H1 (cell line): ENCODE results near the gene RAD18. TPM values are rescaled to one million over a fixed set of nuclear protein-coding genes. Genes with fewer than 3 reads are reported as not detected.

ENCODE experiments used
- CTCF ChIA-PET: fragments of 300-600 bp; sonication (Branson Sonifier 250); formaldehyde crosslinking; loops from one replicate; lab custom pipeline; 2021; ENCODE audit not compliant: partially characterized antibody; lab: Charles Lee
- POLR2A ChIA-PET: fragments of 300-600 bp; sonication (Branson Sonifier 250); formaldehyde crosslinking; loops from one replicate; lab custom pipeline; 2021; ENCODE audit warnings: inconsistent platforms; ENCODE audit not compliant: partially characterized antibody; lab: Charles Lee
- DNase-seq, 2 experiments: peaks; one replicate each; pipeline versions ENCODE4 v3.0.0 to v3.0.0-alpha.2; 2010 to 2022; ENCODE audit warnings: low spot score in 2 of 2, low read depth in 1 of 2, mixed read lengths in 1 of 2
- FAIRE-seq: peaks from 2 replicates; lab custom pipeline; 2011; peaks lifted over from hg19 to GRCh38; lab: Jason Lieb, UNC
- H2AFZ ChIP-seq: 2 replicates; pipeline ENCODE4 v1.8.1; 2012; ENCODE audit warnings: low read length, inconsistent platforms
- H2AK5ac ChIP-seq: 2 replicates; pipeline ENCODE4 v1.6.1; 2013; ENCODE audit warnings: low read depth, low read length
- H2BK120ac ChIP-seq: replicated peaks from 2 replicates; pipeline ENCODE3; 2013; ENCODE audit warnings: low read depth, low read length, inconsistent platforms
- H2BK12ac ChIP-seq: 2 replicates; pipeline ENCODE4 v1.6.1; 2013; ENCODE audit warnings: low read depth, low read length
- H2BK15ac ChIP-seq: 2 replicates; pipeline ENCODE4 v1.6.1; 2013; ENCODE audit warnings: low read length
- H2BK20ac ChIP-seq: 2 replicates; pipeline ENCODE4 v1.6.1; 2013; ENCODE audit warnings: low read length
- H2BK5ac ChIP-seq: 2 replicates; pipeline ENCODE4 v1.6.1; 2013; ENCODE audit warnings: low read depth, low read length
- H3K14ac ChIP-seq: 2 replicates; pipeline ENCODE4 v1.6.1; 2013; ENCODE audit warnings: inconsistent platforms; ENCODE audit not compliant: insufficient read length
- H3K18ac ChIP-seq: 2 replicates; pipeline ENCODE4 v1.6.1; 2013; ENCODE audit warnings: low read length; ENCODE audit errors: extremely low read depth
- H3K23ac ChIP-seq: 2 replicates; pipeline ENCODE4 v1.6.1; 2013; ENCODE audit warnings: inconsistent platforms; ENCODE audit not compliant: insufficient read length
- H3K23me2 ChIP-seq: 2 replicates; pipeline ENCODE4 v1.6.1; 2013; ENCODE audit warnings: low read depth, low read length
- H3K27ac ChIP-seq: 2 replicates; pipeline ENCODE4 v1.6.1; 2011; ENCODE audit warnings: low read depth, low read length, inconsistent platforms
- H3K27me3 ChIP-seq, 4 experiments: replicated peaks in 1 of 4; 1 replicate in 1 of 4; 2 replicates in 3 of 4; pipeline versions ENCODE4 v1.6.1 to v1.8.1; 2011 to 2013; ENCODE audit warnings: low read length in 3 of 4, mild to moderate bottlenecking in 3 of 4, inconsistent platforms in 2 of 4, mixed read lengths in 2 of 4, moderate library complexity in 1 of 4; ENCODE audit not compliant: control insufficient read depth in 3 of 4, insufficient read depth in 3 of 4; ENCODE audit errors: extremely low read depth in 1 of 4
- H3K36me3 ChIP-seq, 4 experiments: 2 replicates each; pipeline versions ENCODE4 v1.6.1 to v1.8.1; 2011 to 2013; ENCODE audit warnings: mild to moderate bottlenecking in 4 of 4, low read length in 3 of 4, moderate library complexity in 2 of 4, control low read depth in 1 of 4, inconsistent platforms in 1 of 4; ENCODE audit not compliant: insufficient read depth in 4 of 4, control insufficient read depth in 2 of 4
- H3K4ac ChIP-seq: replicated peaks from 2 replicates; pipeline ENCODE3; 2013; ENCODE audit warnings: low read length, low read depth, mixed read lengths, inconsistent platforms; ENCODE audit not compliant: insufficient read length
- H3K4me1 ChIP-seq, 4 experiments: replicated peaks in 1 of 4; 1 replicate in 1 of 4; 2 replicates in 3 of 4; pipeline versions ENCODE4 v1.6.1 to v1.8.1; 2011 to 2013; ENCODE audit warnings: low read length in 3 of 4, inconsistent platforms in 2 of 4, mixed read lengths in 1 of 4; ENCODE audit not compliant: insufficient read depth in 4 of 4, control insufficient read depth in 3 of 4
- H3K4me2 ChIP-seq, 2 experiments: 2 replicates each; pipeline versions ENCODE4 v1.6.1 to v1.8.1; 2011 to 2013; ENCODE audit warnings: low read depth in 2 of 2, low read length in 2 of 2, control low read depth in 1 of 2, inconsistent platforms in 1 of 2, mild to moderate bottlenecking in 1 of 2; ENCODE audit not compliant: insufficient read depth in 1 of 2
- H3K4me3 ChIP-seq, 4 experiments: fragments of 200-600, 300-600 bp in 1 of 4; sonication (generic), shearing (Covaris generic), sonication (Bioruptor Twin) in 1 of 4; 2 replicates each; pipeline versions ENCODE4 v1.5.1 to v1.8.1; 2011 to 2016; ENCODE audit warnings: low read length in 4 of 4, low read depth in 3 of 4, control low read depth in 2 of 4, inconsistent platforms in 2 of 4, mild to moderate bottlenecking in 2 of 4, mixed read lengths in 1 of 4, moderate library complexity in 1 of 4; ENCODE audit not compliant: insufficient read depth in 2 of 4; ENCODE audit errors: extremely low read depth in 1 of 4
- H3K56ac ChIP-seq: replicated peaks from 2 replicates; pipeline ENCODE3; 2013; ENCODE audit warnings: low read depth, mild to moderate bottlenecking, mixed read lengths, low read length, inconsistent platforms; ENCODE audit not compliant: insufficient read length
- H3K79me1 ChIP-seq: 2 replicates; pipeline ENCODE4 v1.6.1; 2013; ENCODE audit warnings: low read depth, low read length, control low read depth
- H3K79me2 ChIP-seq, 2 experiments: 2 replicates each; pipeline versions ENCODE4 v1.6.1 to v1.8.1; 2012 to 2013; ENCODE audit warnings: low read length in 2 of 2, mild to moderate bottlenecking in 2 of 2, inconsistent platforms in 1 of 2; ENCODE audit not compliant: insufficient read depth in 2 of 2, control insufficient read depth in 1 of 2
- H3K9ac ChIP-seq, 4 experiments: replicated peaks in 1 of 4; 1 replicate in 1 of 4; 2 replicates in 3 of 4; pipeline versions ENCODE4 v1.6.1 to v1.8.1; 2011 to 2013; ENCODE audit warnings: low read depth in 3 of 4, low read length in 3 of 4, control low read depth in 2 of 4, mild to moderate bottlenecking in 2 of 4, moderate library complexity in 2 of 4, inconsistent platforms in 1 of 4; ENCODE audit errors: extremely low read depth in 1 of 4
- H3K9me3 ChIP-seq, 2 experiments: 2 replicates each; pipeline versions ENCODE4 v1.6.1 to v1.8.1; 2012 to 2013; ENCODE audit warnings: mild to moderate bottlenecking in 2 of 2, moderate library complexity in 2 of 2, control low read depth in 1 of 2, inconsistent platforms in 1 of 2, low read depth in 1 of 2, low read length in 1 of 2, mixed read lengths in 1 of 2; ENCODE audit not compliant: insufficient read depth in 2 of 2
- H4K20me1 ChIP-seq, 2 experiments: replicated peaks in 1 of 2; 2 replicates each; pipeline versions ENCODE3 to v1.8.1; 2011 to 2013; ENCODE audit warnings: inconsistent platforms in 2 of 2, low read length in 2 of 2, mild to moderate bottlenecking in 1 of 2; ENCODE audit not compliant: insufficient read depth in 2 of 2, control insufficient read depth in 1 of 2
- H4K5ac ChIP-seq: 2 replicates; pipeline ENCODE4 v1.6.1; 2013; ENCODE audit warnings: low read length, low read depth, mixed read lengths, inconsistent platforms; ENCODE audit not compliant: insufficient read length
- H4K8ac ChIP-seq: 2 replicates; pipeline ENCODE4 v1.8.0; 2013; ENCODE audit warnings: mild to moderate bottlenecking, moderate library complexity, low read length, inconsistent platforms; ENCODE audit not compliant: insufficient read depth; ENCODE audit errors: extremely low read depth
- H4K91ac ChIP-seq: replicated peaks from 2 replicates; pipeline ENCODE3; 2013; ENCODE audit warnings: low read length, mixed read lengths, inconsistent platforms; ENCODE audit not compliant: insufficient read length
- BACH1 ChIP-seq: IDR thresholded peaks from 2 replicates; pipeline ENCODE4 v1.6.1; 2012; ENCODE audit warnings: low read length, improper control_type of control experiment
- POLR2AphosphoS5 ChIP-seq: IDR thresholded peaks from 2 replicates; pipeline ENCODE4 v1.6.1; 2011; ENCODE audit warnings: low read depth, low read length
- RNF2 ChIP-seq: fragments of 200-900, 300-1000 bp; sonication (generic); IDR thresholded peaks from 2 replicates; pipeline ENCODE4 v1.7.1; 2016; ENCODE audit warnings: borderline replicate concordance, low read depth, mild to moderate bottlenecking, antibody characterized with exemption, low read length; ENCODE audit not compliant: poor library complexity, severe bottlenecking; ENCODE audit errors: missing control alignments
- SP4 ChIP-seq: IDR thresholded peaks from 2 replicates; pipeline ENCODE4 v1.6.1; 2012; ENCODE audit warnings: low read length, inconsistent platforms
- WGBS, 2 experiments: shearing (Covaris generic) in 1 of 2; methylation state at CpG; one replicate each; pipeline versions ENCODE4 v1.1.6 to v1.1.7; 2013 to 2015; ENCODE audit warnings: low lambda C conversion rate in 2 of 2, mixed read lengths in 2 of 2, inconsistent platforms in 1 of 2, low coverage in 1 of 2, missing lambda C conversion rate in 1 of 2; ENCODE audit not compliant: insufficient replicate concordance in 2 of 2, insufficient coverage in 1 of 2, insufficient read length in 1 of 2; ENCODE audit errors: extremely low coverage in 1 of 2, missing lambda C conversion rate in 1 of 2; 5-methylcytosine and 5-hydroxymethylcytosine counted together
- polyA plus RNA-seq, 7 experiments: library from polyadenylated mRNA; depleted of rRNA in 3 of 7; stranded (reverse) in 5 of 7; unstranded in 2 of 7; fragments of >200 nt in 5 of 7; fragments of 200-250 nt in 2 of 7; gene quantifications; 1 replicate in 5 of 7; 2 replicates in 1 of 7; 4 replicates in 1 of 7; pipeline versions ENCODE4 v1.2.1 to v1.2.3, GENCODE V29; 2011 to 2013; ENCODE audit warnings: missing spikeins in 2 of 7, mixed read lengths in 2 of 7
- total RNA-seq: library from RNA; stranded (reverse); fragmentation: NEBNext Ultra II Directional; extraction: Animal tissue kit (Norgen Biotek cat#: 25700); gene quantifications from 2 replicates; pipeline ENCODE4 v1.2.1, GENCODE V29; 2021

The RAD18 gene
- total and polyA plus RNA-seq, 2 of the 8 experiments (the other 6 are each of a cell fraction or from before 2014, with no cell fraction given): 13.0 to 23.2 TPM

DNA sequence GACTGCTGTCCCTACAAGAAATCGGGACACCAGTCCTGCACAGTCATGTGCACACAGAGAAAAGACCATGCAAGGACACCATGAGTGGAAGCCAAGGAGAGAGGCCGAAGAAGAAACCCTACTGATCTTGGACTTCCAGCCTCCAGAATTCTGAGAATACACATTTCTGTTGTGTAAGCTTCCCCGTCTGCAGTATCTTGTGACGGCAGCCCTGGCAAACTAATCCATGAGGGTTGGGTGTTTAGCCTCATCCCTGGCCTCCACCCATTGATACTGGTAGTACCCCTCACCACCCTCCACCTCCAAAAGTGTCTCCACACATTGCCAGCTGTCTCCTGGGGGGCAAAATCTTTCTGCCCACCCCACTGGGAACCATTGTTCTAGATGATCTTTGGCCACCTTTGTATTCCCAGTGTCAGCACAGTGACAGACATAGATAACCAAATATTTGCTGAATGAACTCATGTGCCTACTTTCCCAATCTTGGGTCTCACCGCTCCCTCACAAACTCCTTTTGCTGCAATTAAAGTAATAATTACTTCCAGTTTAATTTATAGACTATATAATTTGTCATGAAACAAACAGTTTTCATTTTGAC lies 83.8 kb downstream of the RAD18 start:
- Histone ChIP-seq H2BK120ac (no peak overlapping the region), H4K8ac (no peak overlapping the region), H3K23ac (no peak overlapping the region), H2AFZ (no peak overlapping the region), H3K23me2 (no peaks in the 10 kb centered on the region), H3K9ac (no peak overlapping the region), H2BK5ac (no peak overlapping the region; the same call in 1 of the 2 replicates), H3K4me3 (no peak overlapping the region), H3K36me3 (peaks cover 0 to 14% (median 4%) of the 10 kb centered on the region in 4 experiments; a peak in 3 of 8 replicates), H2BK20ac (no peak overlapping the region), H3K79me1 (no peaks in the 10 kb centered on the region), H2BK12ac (no peak overlapping the region), H2BK15ac (no peak overlapping the region), H4K5ac (no peak overlapping the region), H3K27me3 (no peaks in the 10 kb centered on the region), H3K18ac (no peak overlapping the region), H3K4ac (no peak overlapping the region), H2AK5ac (no peak overlapping the region), H3K56ac (no peak overlapping the region), H3K9me3 (no peaks in the 10 kb centered on the region), H3K4me2 (no peak overlapping the region), H4K20me1 (peaks cover 0 to 2% of the 10 kb centered on the region in 2 experiments), H4K91ac (no peak overlapping the region), H3K14ac (no peak overlapping the region), H3K27ac (no peak overlapping the region), H3K79me2 (no peaks in the 10 kb centered on the region), H3K4me1 (peaks cover 0 to 8% (median 4%) of the 10 kb centered on the region in 4 experiments; a peak in 5 of 7 replicates)
- FAIRE-seq (no peak), DNase-seq (no peak)
- WGBS, 2 experiments: 89% methylated on average over 5 of the region's 5 CpGs; no CpG with 5 or more reads in 1 of the 2 experiments
- ChIA-PET CTCF (interaction anchor here (0.7 kb wide), 1 partner anchor 141 kb away, joined by 3 read pairs; no protein-coding TSS in a partner anchor), POLR2A (no interaction called here)
- no peak for TF ChIP-seq POLR2AphosphoS5
- TF ChIP-seq BACH1: no peak
- TF ChIP-seq SP4: no peak
- no peak for TF ChIP-seq RNF2
